CD8-positive, alpha-beta memory T cell (primary cell): ENCODE measurements around the gene KRTAP10-1. TPM values are rescaled to one million over a fixed set of nuclear protein-coding genes. Genes with fewer than 3 reads are reported as not detected.

Experiments used
- CTCF ChIA-PET: fragments of 350-600 bp; sonication (Branson Sonifier 250); formaldehyde crosslinking; loops from one replicate; lab custom pipeline; 2021; ENCODE audit warnings: antibody characterized with exemption; lab: Charles Lee
- POLR2A ChIA-PET: fragments of 350-600 bp; sonication (Branson Sonifier 250); formaldehyde crosslinking; loops from one replicate; lab custom pipeline; 2021; ENCODE audit warnings: antibody characterized with exemption; lab: Charles Lee
- DNase-seq, 5 donors: peaks; one replicate each; pipeline versions ENCODE4 v3.0.0 to v3.0.0-alpha.2; 2020 to 2022; ENCODE audit warnings: mixed read lengths in 1 of 5
- H3K27ac ChIP-seq: one replicate; pipeline ENCODE4 v1.7.0; 2013; ENCODE audit warnings: low read depth, mild to moderate bottlenecking, low read length, moderate library complexity
- H3K27me3 ChIP-seq: 2 replicates; pipeline ENCODE4 v1.7.0; 2013; ENCODE audit warnings: low read length, mild to moderate bottlenecking; ENCODE audit not compliant: insufficient read depth, poor library complexity, severe bottlenecking
- H3K36me3 ChIP-seq: 2 replicates; pipeline ENCODE4 v1.7.0; 2013; ENCODE audit warnings: mild to moderate bottlenecking, low read length, moderate library complexity; ENCODE audit not compliant: insufficient read depth
- H3K4me1 ChIP-seq: 2 replicates; pipeline ENCODE4 v1.7.0; 2013; ENCODE audit warnings: mild to moderate bottlenecking, low read length, moderate library complexity; ENCODE audit not compliant: insufficient read depth
- H3K4me3 ChIP-seq: 2 replicates; pipeline ENCODE4 v1.7.0; 2013; ENCODE audit warnings: mild to moderate bottlenecking, low read length
- H3K9me3 ChIP-seq: 2 replicates; pipeline ENCODE4 v1.7.0; 2013; ENCODE audit warnings: mild to moderate bottlenecking, low read length
- H3K27ac Mint-ChIP-seq, 8 donors: one replicate each; pipeline ENCODE4 v1.8.0; 2020 to 2021; ENCODE audit warnings: mixed read lengths in 8 of 8, mild to moderate bottlenecking in 6 of 8, inconsistent platforms in 3 of 8, moderate library complexity in 3 of 8
- H3K27me3 Mint-ChIP-seq, 2 donors: one replicate each; pipeline ENCODE4 v1.8.0; 2020 to 2021; ENCODE audit warnings: mixed read lengths in 2 of 2, mild to moderate bottlenecking in 1 of 2, moderate library complexity in 1 of 2
- H3K36me3 Mint-ChIP-seq, 3 donors: one replicate each; pipeline ENCODE4 v1.8.0; 2020 to 2021; ENCODE audit warnings: mixed read lengths in 3 of 3, inconsistent platforms in 1 of 3, mild to moderate bottlenecking in 1 of 3
- H3K4me1 Mint-ChIP-seq, 3 donors: one replicate each; pipeline ENCODE4 v1.8.0; 2020 to 2021; ENCODE audit warnings: mixed read lengths in 3 of 3, inconsistent platforms in 1 of 3, mild to moderate bottlenecking in 1 of 3
- H3K4me3 Mint-ChIP-seq, 7 donors: one replicate each; pipeline ENCODE4 v1.8.0; 2020 to 2021; ENCODE audit warnings: mixed read lengths in 7 of 7, mild to moderate bottlenecking in 6 of 7, moderate library complexity in 4 of 7, inconsistent platforms in 2 of 7
- H3K9me3 Mint-ChIP-seq, 5 donors: one replicate each; pipeline ENCODE4 v1.8.0; 2020 to 2022; ENCODE audit warnings: mixed read lengths in 5 of 5, mild to moderate bottlenecking in 3 of 5, moderate library complexity in 2 of 5, inconsistent platforms in 1 of 5
- polyA plus RNA-seq: library from polyadenylated mRNA; unstranded; fragments of 300-500 nt; fragmentation: Illumina TruSeq; gene quantifications from one replicate; pipeline ENCODE4 v1.2.3, GENCODE V29; 2021
- total RNA-seq, 2 experiments: library from RNA; stranded (reverse); gene quantifications; one replicate each; pipeline ENCODE4 v1.2.3, GENCODE V29; 2021

The KRTAP10-1 gene
- total RNA-seq (not detected), polyA plus RNA-seq (not detected)

- Mint-ChIP-seq H3K36me3 (peaks cover 0 to 5% (median 0%) of the 10 kb centered on the region in 3 donors), H3K4me1 (no peaks in the 10 kb centered on the region), H3K9me3 (peaks cover 0 to 8% (median 2%) of the 10 kb centered on the region in 5 donors), H3K27ac (no peak within 1 kb of the TSS), H3K4me3 (peak within 1 kb of the TSS in 1 of 7 donors; percentile 63), H3K27me3 (peaks cover 3 to 6% of the 10 kb centered on the region in 2 donors)
- Histone ChIP-seq H3K4me1 (no peaks in the 10 kb centered on the region), H3K27ac (no peak within 1 kb of the TSS), H3K27me3 (no peaks in the 10 kb centered on the region), H3K36me3 (no peaks in the 10 kb centered on the region), H3K4me3 (no peak within 1 kb of the TSS), H3K9me3 (no peaks in the 10 kb centered on the region)
- ChIA-PET CTCF (interaction anchor here (1.3 kb wide), 1 partner anchor 30 kb away, joined by 3 read pairs; no protein-coding TSS in a partner anchor), POLR2A (no interaction called here)
- no peak for DNase-seq
Measured at GRCh38 chr21:44539991-44540666, at the start of gene KRTAP10-1. KRTAP10-1 (minus strand) TSS chr21:44540195; CDS start chr21:44540150, 45 bp downstream.

GRCh38 chr21:44589094-44589493 is 49.1 kb upstream of the KRTAP10-1 start:
- H3K27ac ChIP-seq, result no peak overlapping the region
- ChIA-PET CTCF (no interaction called here), POLR2A (no interaction called here)
- no peaks in the 10 kb centered on the region for H3K36me3 ChIP-seq
- Mint-ChIP-seq H3K36me3 (peaks cover 0 to 8% (median 0%) of the 10 kb centered on the region in 3 donors), H3K4me1 (peaks cover 0 to 13% (median 1%) of the 10 kb centered on the region in 3 donors), H3K27me3 (peaks cover 5 to 41% of the 10 kb centered on the region in 2 donors), H3K4me3 (no peak overlapping the region), H3K9me3 (peaks cover 0 to 1% (median 0%) of the 10 kb centered on the region in 5 donors), H3K27ac (no peak overlapping the region)
- no peak for DNase-seq
- H3K4me1 ChIP-seq, result no peaks in the 10 kb centered on the region
- no peak overlapping the region for H3K4me3 ChIP-seq
- H3K9me3 ChIP-seq, result no peaks in the 10 kb centered on the region
- H3K27me3 ChIP-seq, result no peaks in the 10 kb centered on the region

- Histone ChIP-seq H3K27ac (no peak overlapping the region), H3K36me3 (no peaks in the 10 kb centered on the region), H3K4me3 (no peak overlapping the region), H3K27me3 (no peaks in the 10 kb centered on the region), H3K4me1 (peaks cover 3% of the 10 kb centered on the region), H3K9me3 (no peaks in the 10 kb centered on the region)
- ChIA-PET CTCF (no interaction called here), POLR2A (no interaction called here)
- H3K9me3 Mint-ChIP-seq, result peaks cover 7 to 16% (median 10%) of the 10 kb centered on the region in 5 donors
- DNase-seq, result no peak
- peak overlapping the region in 1 of 8 donors; percentile 51 for H3K27ac Mint-ChIP-seq
- H3K27me3 Mint-ChIP-seq, result peaks cover 10 to 42% of the 10 kb centered on the region in 2 donors
- peaks cover 1 to 14% (median 14%) of the 10 kb centered on the region in 3 donors for H3K4me1 Mint-ChIP-seq
- H3K4me3 Mint-ChIP-seq, result no peak overlapping the region
- H3K36me3 Mint-ChIP-seq, result peaks cover 0 to 26% (median 2%) of the 10 kb centered on the region in 3 donors
Measured at GRCh38 chr21:44585892-44586291, 45.9 kb upstream of the KRTAP10-1 start.

GRCh38 chr21:44583800-44584147 is 43.8 kb upstream of the KRTAP10-1 start:
- H3K9me3 Mint-ChIP-seq, result peaks cover 10 to 24% (median 16%) of the 10 kb centered on the region in 5 donors
- H3K36me3 Mint-ChIP-seq, result peaks cover 0 to 26% (median 3%) of the 10 kb centered on the region in 3 donors
- Histone ChIP-seq H3K27ac (no peak overlapping the region), H3K9me3 (no peaks in the 10 kb centered on the region), H3K36me3 (no peaks in the 10 kb centered on the region), H3K27me3 (no peaks in the 10 kb centered on the region), H3K4me1 (peaks cover 3% of the 10 kb centered on the region), H3K4me3 (no peak overlapping the region)
- peak overlapping the region in 1 of 8 donors; percentile 3 for H3K27ac Mint-ChIP-seq
- POLR2A ChIA-PET, result no interaction called here
- peaks cover 10 to 40% of the 10 kb centered on the region in 2 donors for H3K27me3 Mint-ChIP-seq
- CTCF ChIA-PET, result no interaction called here
- no peak for DNase-seq
- H3K4me1 Mint-ChIP-seq, result peaks cover 1 to 14% (median 14%) of the 10 kb centered on the region in 3 donors
- no peak overlapping the region for H3K4me3 Mint-ChIP-seq

- no peak overlapping the region for H3K27ac ChIP-seq
- Mint-ChIP-seq H3K27me3 (peaks cover 10 to 40% of the 10 kb centered on the region in 2 donors), H3K36me3 (peaks cover 0 to 26% (median 3%) of the 10 kb centered on the region in 3 donors), H3K27ac (no peak overlapping the region), H3K4me3 (no peak overlapping the region), H3K4me1 (peaks cover 1 to 14% (median 14%) of the 10 kb centered on the region in 3 donors), H3K9me3 (peaks cover 10 to 26% (median 17%) of the 10 kb centered on the region in 5 donors)
- ChIA-PET POLR2A (no interaction called here), CTCF (no interaction called here)
- H3K4me1 ChIP-seq, result peaks cover 3% of the 10 kb centered on the region
- DNase-seq, result no peak
- no peaks in the 10 kb centered on the region for H3K9me3 ChIP-seq
- no peaks in the 10 kb centered on the region for H3K27me3 ChIP-seq
- H3K36me3 ChIP-seq, result no peaks in the 10 kb centered on the region
- H3K4me3 ChIP-seq, result no peak overlapping the region
Measured at GRCh38 chr21:44583089-44583799, 43.2 kb upstream of the KRTAP10-1 start.

- DNase-seq, result no peak
- no peak overlapping the region for H3K27ac Mint-ChIP-seq
- Histone ChIP-seq H3K4me3 (no peak overlapping the region), H3K4me1 (peaks cover 3% of the 10 kb centered on the region), H3K36me3 (no peaks in the 10 kb centered on the region), H3K27me3 (no peaks in the 10 kb centered on the region), H3K9me3 (no peaks in the 10 kb centered on the region), H3K27ac (no peak overlapping the region)
- peaks cover 14 to 36% (median 25%) of the 10 kb centered on the region in 5 donors for H3K9me3 Mint-ChIP-seq
- H3K4me1 Mint-ChIP-seq, result peaks cover 1 to 14% (median 14%) of the 10 kb centered on the region in 3 donors
- ChIA-PET CTCF (no interaction called here), POLR2A (no interaction called here)
- peaks cover 10 to 33% of the 10 kb centered on the region in 2 donors for H3K27me3 Mint-ChIP-seq
- peaks cover 0 to 37% (median 3%) of the 10 kb centered on the region in 3 donors for H3K36me3 Mint-ChIP-seq
- peak overlapping the region in 1 of 7 donors; percentile 54 for H3K4me3 Mint-ChIP-seq
Measured at GRCh38 chr21:44582055-44582454, 42.1 kb upstream of the KRTAP10-1 start.

- Histone ChIP-seq H3K27me3 (no peaks in the 10 kb centered on the region), H3K4me1 (peaks cover 3% of the 10 kb centered on the region), H3K27ac (no peak overlapping the region), H3K36me3 (no peaks in the 10 kb centered on the region), H3K4me3 (no peak overlapping the region), H3K9me3 (no peaks in the 10 kb centered on the region)
- ChIA-PET POLR2A (no interaction called here), CTCF (interaction anchor here (0.8 kb wide), 1 partner anchor 71 kb away, joined by 3 read pairs; no protein-coding TSS in a partner anchor)
- H3K36me3 Mint-ChIP-seq, result peaks cover 0 to 39% (median 3%) of the 10 kb centered on the region in 3 donors
- H3K4me1 Mint-ChIP-seq, result peaks cover 1 to 14% (median 14%) of the 10 kb centered on the region in 3 donors
- H3K27me3 Mint-ChIP-seq, result peaks cover 10 to 24% of the 10 kb centered on the region in 2 donors
- peaks cover 19 to 41% (median 29%) of the 10 kb centered on the region in 5 donors for H3K9me3 Mint-ChIP-seq
- no peak overlapping the region for H3K4me3 Mint-ChIP-seq
- no peak overlapping the region for H3K27ac Mint-ChIP-seq
- DNase-seq, result no peak
Measured at GRCh38 chr21:44581158-44581557, 41.2 kb upstream of the KRTAP10-1 start.
